Panc1 (cell line): Measurements from ENCODE around the gene PGA5.

ENCODE experiments used
- CTCF ChIP-seq: fragments of 450-650 bp; IDR thresholded peaks from 2 replicates; pipeline ENCODE4 v1.5.1; 2017; ENCODE audit warnings: mild to moderate bottlenecking
- REST ChIP-seq, 2 experiments: IDR thresholded peaks; 2 replicates each; pipeline ENCODE4 v1.6.1; 2011 to 2012; ENCODE audit warnings: low read depth in 2 of 2, control low read depth in 1 of 2, low read length in 1 of 2, mild to moderate bottlenecking in 1 of 2, moderate library complexity in 1 of 2; ENCODE audit not compliant: insufficient read depth in 1 of 2

GRCh38 chr11:61268588-61269250 is 27.7 kb downstream of the PGA5 start:
- TF ChIP-seq CTCF (no peak), REST (IDR thresholded peaks at IDR 0.05; ENCODE audit: insufficient read depth in 1 of 2, low read depth in 2 of 2, low read length in 1 of 2) (no peak)
